ENCODE data around the gene CASP10. TPM values are rescaled to one million over a fixed set of nuclear protein-coding genes. Genes with fewer than 3 reads are reported as not detected.
A peak's percentile ranks its signal among the peaks of the same experiment; 100 is the strongest.
"Not testable (repeated sequence)": the region's sequence is repeated elsewhere in the genome, so short reads cannot be mapped to it uniquely, and the experiment has no call there.

The CASP10 gene
- total RNA-seq, 1 donor from 2014 or later, result 12.7 TPM

DNA sequence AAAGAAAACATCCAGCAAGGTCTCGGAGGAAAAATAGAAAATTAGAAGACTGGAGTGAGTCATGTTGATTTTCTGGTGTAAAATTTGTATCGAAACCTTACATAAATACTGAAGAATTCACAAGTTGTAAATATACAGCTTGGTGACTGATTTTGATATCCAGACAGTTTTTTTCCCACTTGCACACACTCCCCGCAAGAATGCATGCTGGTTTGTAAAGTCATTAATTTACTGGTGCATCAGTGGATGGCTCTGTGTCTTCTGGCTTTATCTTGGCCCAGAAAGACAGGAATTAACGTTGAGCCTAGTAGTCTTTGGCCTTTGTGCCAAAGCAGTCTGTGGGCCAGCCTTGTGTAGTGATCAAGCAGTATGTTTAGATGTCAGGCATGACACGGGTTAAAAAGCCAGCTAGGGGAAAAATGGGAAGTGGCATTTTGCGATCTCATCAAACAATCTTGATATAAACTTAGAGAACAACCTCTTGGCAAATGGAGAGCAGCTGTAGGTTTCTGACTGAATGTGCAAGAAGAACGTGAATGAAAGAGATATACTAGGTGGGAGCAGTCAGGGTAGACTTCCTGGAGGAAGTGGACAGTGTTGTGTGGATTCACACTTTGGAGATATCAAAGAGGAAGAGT, 54.7 kb downstream of the CASP10 start:
- Mint-ChIP-seq H3K4me1 (peaks cover 36% of the 10 kb centered on the region), H3K27ac (peak overlapping the region; percentile 52), H3K4me3 (peak overlapping the region; percentile 33), H3K9me3 (no peaks in the 10 kb centered on the region), H3K36me3 (ENCODE audit: low read depth) (peaks cover 45% of the 10 kb centered on the region), H3K27me3 (no peaks in the 10 kb centered on the region)
- DNase-seq, result no peak
- intact Hi-C loops (cut with micrococcal nuclease), result loop anchor here (10.0 kb wide), 1 partner anchor 1027 kb away; the partner anchor contains the start of gene NOP58

DNA sequence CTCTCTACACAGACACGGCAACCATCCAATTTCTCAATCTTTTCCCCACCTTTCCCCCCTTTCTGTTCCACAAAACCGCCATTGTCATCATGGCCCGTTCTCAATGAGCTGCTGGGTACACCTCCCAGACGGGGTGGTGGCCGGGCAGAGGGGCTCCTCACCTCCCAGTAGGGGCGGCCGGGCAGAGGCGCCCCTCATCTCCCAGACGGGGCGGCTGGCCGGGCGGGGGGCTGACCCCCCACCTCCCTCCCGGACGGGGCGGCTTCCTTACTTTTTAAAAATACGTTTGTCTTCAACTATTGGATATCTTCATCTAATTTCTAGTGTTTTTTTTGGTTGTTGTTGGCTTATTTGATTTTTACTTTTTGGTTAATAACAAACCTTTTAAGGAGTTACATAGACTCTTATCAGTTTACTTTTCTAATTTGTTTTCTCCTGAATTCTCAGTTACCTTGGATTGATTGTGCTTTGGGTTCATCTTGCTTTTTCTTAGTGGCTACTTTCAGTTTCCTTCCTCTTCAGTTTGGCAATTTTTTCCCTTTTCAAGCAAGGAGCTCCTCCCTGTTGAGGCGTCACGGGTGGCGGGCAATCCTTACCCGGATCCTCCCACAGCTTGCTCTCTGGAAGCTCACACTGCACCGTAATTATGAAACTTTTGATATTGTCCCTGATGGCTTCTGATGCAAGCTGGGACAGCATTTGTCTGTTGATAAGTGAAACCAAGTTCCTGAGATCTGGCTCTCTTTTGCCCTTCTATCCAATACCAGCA, 56.4 kb downstream of the CASP10 start:
- intact Hi-C loops (cut with micrococcal nuclease), result loop anchor here (10.0 kb wide), 1 partner anchor 1025 kb away; the partner anchor contains the start of gene NOP58
- H3K4me1 Mint-ChIP-seq, result peaks cover 36% of the 10 kb centered on the region
- peaks cover 46% of the 10 kb centered on the region for H3K36me3 Mint-ChIP-seq (ENCODE audit: low read depth)
- peak overlapping the region; percentile 89 for H3K27ac Mint-ChIP-seq
- DNase-seq, result peak; percentile 74
- not testable (repeated sequence) for H3K9me3 Mint-ChIP-seq, H3K27me3 Mint-ChIP-seq
- H3K4me3 Mint-ChIP-seq, result peak overlapping the region; percentile 70

DNA sequence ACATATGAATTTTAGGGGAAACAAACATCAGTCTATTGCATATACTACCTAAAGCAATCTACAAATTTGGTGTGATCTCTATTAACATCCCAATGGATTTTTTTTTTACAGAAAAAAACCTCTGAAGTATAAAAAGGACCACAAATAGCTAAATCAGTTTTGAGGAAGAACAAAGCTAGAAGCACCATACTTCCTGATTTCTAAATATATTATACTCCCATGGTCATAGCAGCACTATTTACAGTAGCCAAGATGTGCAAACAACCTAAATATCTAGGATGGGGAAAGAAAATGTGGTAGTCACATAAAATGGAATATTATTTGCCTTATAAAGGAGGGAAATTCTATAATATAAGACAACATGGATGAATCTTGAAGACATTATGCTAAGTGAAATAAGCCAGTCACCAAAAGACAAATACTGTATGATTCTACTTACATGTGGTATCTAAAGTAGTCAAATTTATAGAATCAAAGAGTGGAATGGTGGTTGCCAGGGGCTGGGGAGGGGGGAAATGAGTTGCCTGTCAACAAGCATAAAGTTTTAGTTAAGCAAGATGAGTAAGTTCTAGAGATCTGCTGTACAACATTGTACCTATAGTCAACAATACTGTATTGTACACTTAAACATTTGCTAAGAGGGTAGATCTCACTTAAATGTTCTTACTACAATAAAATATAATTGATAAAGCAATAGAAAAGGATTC, 59.8 kb downstream of the CASP10 start:
- Mint-ChIP-seq H3K27me3 (no peaks in the 10 kb centered on the region), H3K27ac (no peak overlapping the region), H3K4me1 (peaks cover 29% of the 10 kb centered on the region), H3K4me3 (no peak overlapping the region), H3K36me3 (ENCODE audit: low read depth) (peaks cover 52% of the 10 kb centered on the region), H3K9me3 (no peaks in the 10 kb centered on the region)
- DNase-seq, result no peak
- intact Hi-C loops (cut with micrococcal nuclease), result no loop called here

DNA sequence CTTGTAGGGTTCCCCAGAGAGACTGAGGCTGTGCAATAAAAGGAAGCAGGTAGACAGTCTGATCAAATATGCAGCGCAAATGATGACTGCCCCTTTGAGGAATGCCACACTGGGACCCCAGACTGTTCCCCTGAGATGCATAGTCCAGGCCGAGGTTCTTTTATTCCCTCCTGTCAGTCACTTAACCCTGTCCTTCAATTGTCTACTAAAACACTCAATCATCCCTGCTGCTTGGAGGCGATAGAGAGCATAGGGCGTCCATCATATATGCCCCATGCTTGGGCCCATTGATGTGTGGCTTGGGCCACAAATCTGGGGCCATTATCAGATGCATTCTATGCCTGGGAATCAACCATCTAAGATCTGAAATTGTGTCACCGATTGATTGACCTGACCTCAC, 61.9 kb downstream of the CASP10 start:
- no peak overlapping the region for H3K27ac Mint-ChIP-seq
- no peak overlapping the region for H3K4me3 Mint-ChIP-seq
- H3K36me3 Mint-ChIP-seq (ENCODE audit: low read depth), result peaks cover 52% of the 10 kb centered on the region
- no peaks in the 10 kb centered on the region for H3K27me3 Mint-ChIP-seq
- intact Hi-C loops (cut with micrococcal nuclease), result no loop called here
- DNase-seq, result no peak
- H3K9me3 Mint-ChIP-seq, result no peaks in the 10 kb centered on the region
- H3K4me1 Mint-ChIP-seq, result peaks cover 33% of the 10 kb centered on the region

DNA sequence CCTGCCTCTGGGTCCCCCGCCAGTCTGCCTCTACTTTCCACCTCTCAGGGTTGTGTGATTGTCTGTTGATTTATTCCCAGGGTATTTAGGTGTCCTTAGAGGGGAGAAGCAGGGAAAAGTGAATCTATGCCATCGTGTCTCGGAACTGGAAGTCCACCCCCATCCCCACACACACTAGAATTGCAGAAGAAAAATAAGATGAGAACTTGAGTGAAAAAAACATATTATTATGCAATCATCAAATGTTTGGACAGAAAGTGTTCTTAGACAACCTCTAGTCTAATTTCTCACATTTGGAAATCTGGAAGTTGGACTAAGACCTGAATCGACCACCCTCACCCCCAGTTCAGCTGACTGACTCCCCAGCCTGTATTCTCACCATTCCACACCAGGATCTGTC, 63.3 kb downstream of the CASP10 start:
- Mint-ChIP-seq H3K27ac (no peak overlapping the region), H3K27me3 (no peaks in the 10 kb centered on the region), H3K36me3 (ENCODE audit: low read depth) (peaks cover 52% of the 10 kb centered on the region), H3K4me3 (no peak overlapping the region), H3K4me1 (peaks cover 36% of the 10 kb centered on the region), H3K9me3 (peaks cover 5% of the 10 kb centered on the region)
- intact Hi-C loops (cut with micrococcal nuclease), result no loop called here
- DNase-seq, result no peak

DNA sequence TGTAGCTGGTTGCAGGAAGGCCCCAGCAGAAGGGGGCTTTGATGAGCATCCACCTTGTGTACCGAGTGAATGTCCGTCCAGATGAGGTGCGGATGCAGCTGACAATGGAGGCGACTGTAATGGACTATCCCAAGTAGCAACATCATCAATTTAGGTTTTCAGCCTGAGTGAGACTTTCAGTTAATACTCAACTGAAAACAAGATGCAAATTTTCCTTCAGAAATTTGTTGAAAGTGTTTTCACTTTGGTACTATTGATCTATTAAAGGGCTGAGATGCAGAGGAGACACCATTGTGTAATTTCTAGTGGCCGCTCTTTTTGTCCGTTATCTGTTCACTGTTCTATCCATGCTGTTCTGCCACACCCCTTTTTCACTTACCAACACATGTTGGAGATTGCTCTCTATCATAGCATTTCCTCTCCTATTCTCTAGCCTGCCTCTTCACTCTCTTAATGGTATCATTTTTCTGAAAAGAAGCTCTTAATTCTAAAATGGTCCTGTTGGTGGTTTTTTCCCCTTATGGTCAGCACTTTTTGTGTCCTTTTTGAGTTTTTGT, 65.4 kb downstream of the CASP10 start:
- H3K4me1 Mint-ChIP-seq, result peaks cover 47% of the 10 kb centered on the region
- H3K9me3 Mint-ChIP-seq, result peaks cover 8% of the 10 kb centered on the region
- H3K27me3 Mint-ChIP-seq, result no peaks in the 10 kb centered on the region
- intact Hi-C loops (cut with micrococcal nuclease), result no loop called here
- H3K27ac Mint-ChIP-seq, result no peak overlapping the region
- peaks cover 50% of the 10 kb centered on the region for H3K36me3 Mint-ChIP-seq (ENCODE audit: low read depth)
- H3K4me3 Mint-ChIP-seq, result no peak overlapping the region
- no peak for DNase-seq

DNA sequence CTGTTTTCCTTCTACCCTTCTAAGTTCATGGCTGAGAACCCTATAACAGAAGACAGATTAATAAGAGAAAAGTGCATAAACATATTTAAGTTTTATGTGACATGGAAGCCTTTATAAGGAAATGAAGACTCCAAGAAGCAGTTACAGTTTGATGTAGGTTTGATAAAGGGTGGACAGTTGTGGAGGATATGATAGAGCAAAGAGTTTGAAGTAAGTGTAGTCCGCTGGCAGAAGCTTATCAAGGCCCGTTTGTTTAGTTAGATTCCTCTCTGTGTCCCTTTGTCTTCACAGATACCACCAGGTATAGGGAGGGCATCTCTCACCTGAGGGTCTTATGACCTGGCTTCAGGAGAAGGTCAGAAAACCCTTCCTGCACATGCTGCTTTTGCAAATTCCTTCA, 66.9 kb downstream of the CASP10 start:
- no peak overlapping the region for H3K27ac Mint-ChIP-seq
- H3K4me1 Mint-ChIP-seq, result peaks cover 53% of the 10 kb centered on the region
- no peak overlapping the region for H3K4me3 Mint-ChIP-seq
- intact Hi-C loops (cut with micrococcal nuclease), result no loop called here
- DNase-seq, result no peak
- no peaks in the 10 kb centered on the region for H3K27me3 Mint-ChIP-seq
- peaks cover 8% of the 10 kb centered on the region for H3K9me3 Mint-ChIP-seq
- peaks cover 54% of the 10 kb centered on the region for H3K36me3 Mint-ChIP-seq (ENCODE audit: low read depth)

DNA sequence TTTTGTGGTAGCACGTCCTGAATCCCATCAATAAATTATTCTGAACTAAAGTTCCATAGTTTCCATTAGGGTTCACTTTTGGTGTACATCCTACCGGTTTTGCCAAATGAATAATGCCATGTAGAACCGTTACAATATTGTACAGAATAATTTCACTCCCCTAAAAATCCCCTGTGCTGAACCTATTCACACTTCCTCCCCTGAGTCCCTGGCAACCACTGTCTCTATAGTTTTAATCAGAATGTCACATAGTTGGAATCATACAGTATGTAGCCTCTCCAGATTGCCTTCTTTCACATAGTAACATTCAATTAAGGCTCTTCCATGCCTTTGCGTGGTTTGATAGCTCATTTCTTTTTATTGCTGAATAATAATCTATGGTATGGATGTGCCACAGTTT, 67.8 kb downstream of the CASP10 start:
- Mint-ChIP-seq H3K9me3 (peaks cover 8% of the 10 kb centered on the region), H3K36me3 (ENCODE audit: low read depth) (peaks cover 52% of the 10 kb centered on the region), H3K27me3 (no peaks in the 10 kb centered on the region), H3K27ac (peak overlapping the region; percentile 16), H3K4me1 (peaks cover 58% of the 10 kb centered on the region), H3K4me3 (no peak overlapping the region)
- no peak for DNase-seq
- intact Hi-C loops (cut with micrococcal nuclease), result no loop called here

DNA sequence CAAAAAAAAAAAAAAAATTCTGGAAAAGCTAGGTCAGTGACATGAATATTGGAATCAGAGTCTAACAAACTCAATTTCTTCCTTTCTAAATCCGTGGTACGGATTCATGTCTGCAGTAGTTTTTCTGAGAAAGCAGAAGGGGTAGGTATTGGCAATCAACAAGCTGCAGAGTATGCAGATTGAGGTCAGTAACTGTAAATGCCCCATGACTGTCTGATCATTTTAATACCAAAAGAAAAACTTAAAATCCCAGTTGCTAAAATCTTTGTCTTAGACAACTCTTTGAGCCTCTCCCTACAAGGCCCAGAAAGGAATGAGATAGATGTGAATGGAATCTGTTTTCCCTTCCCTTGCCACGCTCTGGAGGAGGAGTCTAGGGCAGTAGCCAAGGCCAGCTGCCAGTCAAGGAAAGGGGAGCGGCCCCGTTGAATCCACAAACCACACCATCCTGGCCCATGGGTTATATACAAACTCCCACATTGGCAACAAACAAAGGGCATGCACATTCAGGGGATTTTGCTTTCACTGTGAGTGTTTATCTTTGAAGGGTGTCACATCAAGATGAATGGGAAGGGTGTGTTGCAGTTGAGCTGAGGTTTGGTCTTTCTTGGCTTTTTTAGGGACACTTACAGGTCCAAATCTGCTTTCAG, 71.3 kb downstream of the CASP10 start:
- Mint-ChIP-seq H3K9me3 (peaks cover 8% of the 10 kb centered on the region), H3K27me3 (no peaks in the 10 kb centered on the region), H3K4me1 (peaks cover 76% of the 10 kb centered on the region), H3K27ac (peak overlapping the region; percentile 88), H3K4me3 (peak overlapping the region; percentile 50), H3K36me3 (ENCODE audit: low read depth) (peaks cover 43% of the 10 kb centered on the region)
- intact Hi-C loops (cut with micrococcal nuclease), result no loop called here
- peak; percentile 85 for DNase-seq

DNA sequence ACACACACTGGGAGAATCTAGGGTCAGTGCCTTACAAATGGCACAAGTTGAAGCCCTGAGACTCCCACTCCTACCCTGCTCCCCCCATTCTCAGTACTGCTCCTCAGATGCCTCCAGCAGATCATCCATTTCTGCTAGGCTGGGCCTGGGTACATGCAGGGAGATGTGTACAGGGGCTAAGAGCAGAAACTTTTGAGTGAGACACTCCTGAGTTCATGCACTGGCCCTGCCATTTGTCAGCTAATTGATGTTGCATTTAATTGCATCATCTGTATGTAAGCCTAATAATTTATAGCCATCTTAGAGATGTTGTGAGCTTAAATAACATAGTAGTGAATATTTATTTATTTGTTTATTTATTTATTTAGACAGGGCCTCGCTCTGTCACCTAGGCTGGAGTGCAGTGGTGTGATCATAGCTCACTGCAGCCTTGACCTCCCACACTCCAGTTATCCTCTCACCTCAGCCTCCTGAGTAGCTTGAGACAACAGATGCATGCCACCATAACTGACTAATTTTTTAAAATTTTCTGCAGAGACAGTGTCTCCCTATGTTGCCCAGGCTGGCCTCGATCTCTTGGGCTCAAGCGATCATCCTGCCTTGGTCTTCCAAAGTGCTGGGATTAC, 72.6 kb downstream of the CASP10 start:
- no peak for DNase-seq
- Mint-ChIP-seq H3K9me3 (peaks cover 3% of the 10 kb centered on the region), H3K4me3 (no peak overlapping the region), H3K27me3 (no peaks in the 10 kb centered on the region), H3K4me1 (peaks cover 77% of the 10 kb centered on the region), H3K27ac (peak overlapping the region; percentile 98), H3K36me3 (ENCODE audit: low read depth) (peaks cover 33% of the 10 kb centered on the region)
- intact Hi-C loops (cut with micrococcal nuclease), result loop anchor here (5.0 kb wide), 3 partner anchors 387 to 1012 kb away; partner anchors contain the start of genes FZD7, NOP58 and TMEM237

DNA sequence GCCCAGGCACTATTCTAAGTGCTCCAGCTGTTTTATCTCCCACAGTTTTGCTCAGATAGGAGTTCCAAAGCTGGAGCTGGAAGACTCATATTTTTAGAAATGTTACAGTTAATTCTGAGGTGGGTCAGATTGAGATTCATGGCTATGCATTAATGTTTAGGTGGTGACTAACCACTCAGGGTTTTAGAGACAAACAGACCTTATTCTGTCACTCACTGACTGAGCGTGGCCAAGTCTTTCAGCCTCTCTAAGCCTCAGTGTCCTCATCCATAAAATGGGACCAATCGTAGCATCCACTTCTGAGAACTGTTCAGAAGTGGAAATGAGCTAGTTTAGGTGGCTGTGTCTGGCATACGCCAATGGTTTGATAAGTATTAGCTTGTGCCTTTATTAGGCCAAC, 73.1 kb downstream of the CASP10 start:
- intact Hi-C loops (cut with micrococcal nuclease), result loop anchor here (5.0 kb wide), 3 partner anchors 386 to 1011 kb away; partner anchors contain the start of genes FZD7, NOP58 and TMEM237
- H3K36me3 Mint-ChIP-seq (ENCODE audit: low read depth), result peaks cover 31% of the 10 kb centered on the region
- H3K9me3 Mint-ChIP-seq, result peaks cover 3% of the 10 kb centered on the region
- peak; percentile 65 for DNase-seq
- H3K27me3 Mint-ChIP-seq, result no peaks in the 10 kb centered on the region
- peak overlapping the region; percentile 100 for H3K4me3 Mint-ChIP-seq
- peak overlapping the region; percentile 98 for H3K27ac Mint-ChIP-seq
- peaks cover 75% of the 10 kb centered on the region for H3K4me1 Mint-ChIP-seq

DNA sequence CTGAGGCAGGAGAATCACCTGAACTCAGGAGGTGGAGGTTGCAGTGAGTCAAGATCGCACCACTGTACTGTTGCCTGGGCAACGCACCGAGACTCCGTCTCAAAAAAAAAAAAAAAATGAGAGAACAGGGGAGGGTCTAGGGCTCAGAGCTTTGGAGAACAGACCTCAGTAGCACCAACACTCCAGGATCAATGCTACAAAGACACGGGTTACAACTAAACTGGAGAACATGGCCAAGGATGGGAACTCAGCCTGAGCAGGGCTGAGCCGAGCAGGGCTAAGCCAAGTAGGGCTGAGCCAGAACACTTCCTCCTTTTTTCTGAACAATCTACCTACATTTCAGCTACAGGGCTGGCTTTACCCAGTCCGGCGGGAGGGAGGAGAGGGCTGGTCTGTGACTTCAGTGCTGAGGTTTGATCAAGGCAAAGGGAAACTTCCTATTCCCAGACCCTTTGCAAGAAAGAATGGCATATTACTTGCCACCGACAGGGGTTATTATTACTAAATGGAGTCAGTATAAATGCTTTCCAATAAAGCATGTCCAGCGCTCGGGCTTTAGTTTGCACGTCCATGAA, 74.5 kb downstream of the CASP10 start:
- DNase-seq, result peak; percentile 88
- Mint-ChIP-seq H3K27me3 (no peaks in the 10 kb centered on the region), H3K27ac (peak overlapping the region; percentile 98), H3K4me3 (peak overlapping the region; percentile 100), H3K4me1 (peaks cover 73% of the 10 kb centered on the region), H3K36me3 (ENCODE audit: low read depth) (peaks cover 33% of the 10 kb centered on the region), H3K9me3 (no peaks in the 10 kb centered on the region)
- intact Hi-C loops (cut with micrococcal nuclease), result loop anchor here (5.0 kb wide), 3 partner anchors 385 to 1010 kb away; partner anchors contain the start of genes FZD7, NOP58 and TMEM237

Measured in activated CD4-positive, alpha-beta T cell treated with anti-CD3 and anti-CD28 coated beads, Interleukin-2, amount 10 ng/mL, durations not matched to agents 24 days and 14 days (primary cell).